ENCODE results near the gene DNAAF8. TPM values are rescaled to one million over a fixed set of nuclear protein-coding genes. Genes with fewer than 3 reads are reported as not detected.
"Not testable (repeated sequence)": the region's sequence is repeated elsewhere in the genome, so short reads cannot be mapped to it uniquely, and the experiment has no call there.

DNAAF8 gene
- total RNA-seq, 1 donor from 2014 or later: 0.28 TPM

GRCh38 chr16:4724661-4725270 lies 9.6 kb upstream of the DNAAF8 start:
- ATAC-seq: no peak

GRCh38 chr16:4726616-4727015 lies 7.7 kb upstream of the DNAAF8 start:
- ATAC-seq: no peak

DNA sequence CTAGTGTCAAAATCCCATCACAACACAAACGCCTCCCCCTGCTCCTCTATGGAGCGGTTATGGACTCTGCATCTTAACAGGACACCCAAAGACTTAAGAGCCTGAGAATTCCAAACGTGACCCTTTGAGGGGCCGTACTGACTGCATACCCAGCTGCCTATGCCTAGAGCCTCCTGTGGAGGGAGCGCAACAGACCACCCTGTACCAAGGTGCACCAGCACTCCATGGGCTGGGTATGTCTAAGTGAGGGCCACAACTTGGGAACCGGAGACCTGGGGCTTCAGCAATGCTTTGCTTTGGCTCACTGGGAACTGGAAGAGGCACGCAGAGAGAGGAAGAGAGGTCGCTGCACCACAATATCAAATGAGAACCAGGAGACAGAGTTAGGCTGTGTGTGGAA lies 5.7 kb upstream of the DNAAF8 start:
- ATAC-seq: no peak

DNA sequence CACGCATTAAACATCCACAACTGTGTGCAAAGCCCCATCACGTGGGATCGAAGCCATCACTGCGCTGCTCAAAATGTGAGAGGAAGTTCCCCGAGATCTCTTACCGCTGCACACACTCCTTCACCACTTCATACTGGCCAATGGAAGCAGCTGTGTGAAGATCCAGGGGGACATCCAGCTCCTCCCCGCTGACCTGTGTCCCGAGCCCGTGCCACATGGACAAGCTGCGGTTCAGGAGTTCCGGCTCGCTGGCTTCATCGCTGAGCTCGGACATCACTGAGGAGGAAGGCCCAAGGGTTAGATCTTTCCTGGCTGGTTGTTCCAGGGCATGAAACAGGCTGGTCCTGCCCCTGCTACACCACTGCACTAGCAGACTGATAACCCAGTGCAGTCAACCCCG lies 4.5 kb upstream of the DNAAF8 start:
- no peak for ATAC-seq

GRCh38 chr16:4733211-4733742 lies 1.1 kb upstream of the DNAAF8 start:
- no peak for ATAC-seq

DNA sequence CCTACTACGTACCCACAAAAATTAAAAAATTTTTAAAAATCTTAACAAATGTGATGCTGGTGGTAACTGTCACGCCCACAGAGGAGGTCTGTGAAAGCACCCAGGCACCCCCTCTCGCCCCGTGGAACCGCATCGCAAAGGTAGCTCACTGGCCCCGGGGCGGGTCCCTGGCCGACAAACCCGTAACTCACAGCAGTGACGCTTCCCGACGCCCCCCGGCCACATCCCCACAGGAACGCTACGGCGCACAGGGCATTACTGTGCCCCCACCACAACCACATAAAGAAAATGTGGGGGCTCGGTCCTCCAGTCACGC lies 632 bp upstream of the DNAAF8 start:
- ATAC-seq: peak; percentile 4

- peak; percentile 68 for ATAC-seq
Observed at GRCh38 chr16:4734730-4735535, 596 bp downstream of the DNAAF8 start.

DNA sequence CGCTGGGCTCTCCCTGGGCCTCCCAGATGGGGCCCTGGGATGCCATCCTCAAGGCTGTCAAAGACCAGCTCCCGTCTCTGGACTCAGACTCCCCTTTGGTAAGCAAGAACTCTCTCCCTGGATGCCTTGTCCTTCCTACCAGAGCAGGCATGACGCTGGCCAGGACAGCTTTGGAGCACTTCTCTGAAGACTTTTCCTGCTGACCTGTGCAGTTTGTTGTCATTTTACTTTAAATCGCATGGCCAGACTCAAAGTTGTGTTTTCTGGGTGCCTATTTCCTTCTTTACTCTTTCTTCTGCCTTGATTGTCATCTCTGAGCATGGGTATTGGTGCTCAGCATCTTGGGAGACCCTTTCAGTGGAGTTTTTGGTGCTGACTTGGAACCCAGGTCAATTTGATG lies 2.2 kb downstream of the DNAAF8 start:
- no peak for ATAC-seq

DNA sequence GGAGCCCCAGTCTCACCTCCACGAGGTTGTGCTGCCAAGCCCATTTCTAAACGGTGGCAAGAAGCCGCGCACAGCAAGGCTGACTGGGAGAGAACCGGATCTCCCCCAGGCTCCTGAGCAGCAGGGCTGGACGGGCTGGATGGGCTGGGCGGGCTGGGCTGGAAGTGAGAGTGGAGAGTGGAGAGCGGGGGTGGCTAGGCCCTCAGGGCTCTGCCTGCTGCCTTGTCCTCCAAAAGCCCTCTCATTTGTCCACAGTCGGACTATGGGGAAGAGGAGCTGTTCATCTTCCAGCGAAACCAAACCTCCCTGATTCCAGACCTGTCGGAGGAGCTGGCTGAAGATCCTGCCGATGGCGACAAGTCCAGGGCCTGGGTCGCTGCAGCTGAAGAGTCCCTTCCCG lies 3.2 kb downstream of the DNAAF8 start:
- no peak for ATAC-seq

DNA sequence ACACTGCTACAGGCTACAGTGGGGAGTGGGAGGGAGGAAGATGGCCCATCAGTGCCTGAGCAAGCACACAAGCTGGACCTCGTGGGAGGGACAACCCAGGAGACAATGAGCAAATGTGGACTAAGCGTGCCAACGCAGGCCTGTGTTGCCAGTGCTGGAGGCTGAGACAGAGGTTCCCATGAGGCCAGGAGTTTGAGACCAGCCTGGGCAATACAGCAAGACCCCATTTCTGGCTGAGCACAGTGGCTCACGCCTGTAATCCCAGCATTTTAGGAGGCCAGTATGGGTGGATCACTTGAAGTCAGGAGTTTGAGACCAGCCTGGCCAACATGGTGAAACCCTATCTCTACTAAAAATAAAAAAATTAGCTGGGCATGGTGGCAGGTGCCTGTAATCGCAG lies 4.0 kb downstream of the DNAAF8 start:
- ATAC-seq: not testable (repeated sequence)

- ATAC-seq: peak; percentile 88
Observed at GRCh38 chr16:4743226-4743878, 9.0 kb downstream of the DNAAF8 start.

GRCh38 chr16:4744555-4745273 lies 10.4 kb downstream of the DNAAF8 start:
- no peak for ATAC-seq

- no peak for ATAC-seq
Observed at GRCh38 chr16:4745274-4745569, 10.9 kb downstream of the DNAAF8 start.

DNA sequence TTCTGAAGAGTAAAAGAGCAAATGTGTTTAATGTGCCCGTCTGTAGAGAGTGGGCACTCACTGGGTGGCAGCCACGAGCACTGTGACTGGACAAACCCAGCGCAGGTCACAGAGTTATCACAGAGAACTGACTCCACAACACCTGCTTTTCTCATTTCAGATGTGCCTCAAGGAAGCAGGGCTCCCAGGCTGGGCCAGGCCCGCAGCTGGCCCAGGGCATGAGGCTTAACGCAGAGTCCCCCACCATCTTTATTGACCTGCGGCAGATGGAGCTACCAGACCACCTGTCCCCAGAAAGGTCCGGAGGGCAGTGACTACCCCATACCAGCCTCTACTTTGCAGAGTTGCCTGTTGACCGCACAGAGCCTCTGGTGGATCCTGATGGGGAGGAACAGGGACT lies 11.9 kb downstream of the DNAAF8 start:
- ATAC-seq: no peak

GRCh38 chr16:4746991-4747574 lies 12.7 kb downstream of the DNAAF8 start:
- no peak for ATAC-seq

- no peak for ATAC-seq
Observed at GRCh38 chr16:4747906-4748681, 13.8 kb downstream of the DNAAF8 start.

DNA sequence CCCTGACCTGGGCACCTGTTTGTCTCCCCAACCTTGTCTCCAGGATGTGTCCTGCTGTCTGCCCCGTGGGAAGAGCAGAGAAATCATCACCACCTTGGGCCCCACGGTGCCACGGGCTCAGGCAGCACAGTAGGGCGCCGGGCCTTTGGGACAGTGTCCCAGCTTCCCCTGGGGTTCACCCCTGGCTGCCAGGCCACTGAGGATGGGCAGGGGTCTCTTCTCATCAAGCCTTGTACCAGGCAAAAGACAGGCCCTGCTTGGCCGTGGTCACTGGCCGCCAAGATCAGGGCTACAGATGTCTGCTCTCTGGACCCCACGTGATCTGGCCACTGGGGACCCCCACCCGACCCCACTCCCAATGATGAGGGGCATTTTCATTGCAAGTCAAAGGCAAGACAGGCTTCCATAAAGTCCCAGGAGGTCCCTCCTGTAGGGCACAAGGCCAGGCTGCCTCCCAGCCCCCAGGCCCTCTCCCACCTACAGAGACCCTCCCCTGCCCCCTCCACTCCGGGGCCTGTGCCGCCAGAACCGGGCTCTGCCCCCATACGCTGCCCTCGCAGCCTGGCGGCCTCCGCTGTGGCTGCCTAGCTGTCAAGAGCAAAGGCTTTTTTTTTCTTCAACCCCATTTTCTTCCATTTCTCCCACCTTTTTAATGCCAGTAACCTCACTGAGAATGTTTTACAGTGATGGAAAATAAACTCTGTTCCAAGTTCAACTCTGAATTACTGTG lies 14.5 kb downstream of the DNAAF8 start:
- ATAC-seq: no peak

DNA sequence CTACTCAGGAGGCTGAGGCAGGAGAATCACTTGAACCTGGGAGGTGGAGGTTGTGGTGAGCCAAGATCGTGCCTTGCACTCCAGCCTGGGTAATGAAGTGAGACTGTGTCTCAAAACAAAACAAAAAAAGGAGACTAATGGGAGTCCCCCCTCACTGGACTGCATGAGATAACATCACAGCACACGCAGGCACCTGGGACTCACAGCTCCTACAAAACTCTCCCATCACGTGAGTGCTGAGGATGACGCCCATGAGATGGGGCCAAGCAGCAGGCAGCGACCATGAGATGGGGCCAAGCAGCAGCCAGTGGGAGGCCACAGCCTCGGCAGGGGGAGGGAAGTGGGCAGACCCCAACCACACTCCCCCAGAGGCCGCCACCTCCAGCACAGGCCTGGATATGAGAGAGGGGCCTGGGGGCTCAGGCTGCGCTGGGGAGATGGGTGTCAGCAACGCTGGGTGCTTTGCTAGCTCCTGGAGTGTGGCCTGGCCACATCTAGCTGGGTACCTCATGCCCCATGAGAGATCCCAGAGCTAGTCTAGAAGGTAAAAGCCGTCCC lies 15.4 kb downstream of the DNAAF8 start:
- no peak for ATAC-seq

DNA sequence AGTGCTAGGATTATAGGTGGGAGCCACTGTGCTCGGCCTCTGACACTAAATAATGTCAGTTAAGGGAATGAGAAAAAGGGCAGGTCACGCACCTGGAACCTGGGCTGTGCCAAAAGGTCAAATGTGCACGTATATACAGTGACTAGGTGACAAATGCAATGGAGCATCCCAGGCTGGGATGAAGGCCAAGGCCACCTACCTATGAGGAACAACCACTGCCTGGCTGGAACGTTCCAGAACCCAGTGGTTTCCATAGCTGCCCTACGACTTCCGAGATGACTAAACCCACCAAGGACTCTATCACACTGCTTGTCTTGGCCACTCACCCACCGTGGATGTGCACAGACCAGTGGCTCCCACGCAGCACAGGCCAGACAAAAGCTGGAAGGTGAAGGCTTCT lies 16.6 kb downstream of the DNAAF8 start:
- no peak for ATAC-seq

- ATAC-seq: no peak
Observed at GRCh38 chr16:4752351-4753100, 18.2 kb downstream of the DNAAF8 start.

Measured in esophagus mucosa (tissue), 1 donor.